ENCODE results near the gene FAM3B. TPM values are rescaled to one million over a fixed set of nuclear protein-coding genes. Genes with fewer than 3 reads are reported as not detected.

FAM3B gene
- total and polyA plus RNA-seq, 9 of the 15 experiments (the other 6 are each of a cell fraction or from before 2014, with no cell fraction given) = 0.04 to 0.18 (median 0.12) TPM; not detected in 5

DNA sequence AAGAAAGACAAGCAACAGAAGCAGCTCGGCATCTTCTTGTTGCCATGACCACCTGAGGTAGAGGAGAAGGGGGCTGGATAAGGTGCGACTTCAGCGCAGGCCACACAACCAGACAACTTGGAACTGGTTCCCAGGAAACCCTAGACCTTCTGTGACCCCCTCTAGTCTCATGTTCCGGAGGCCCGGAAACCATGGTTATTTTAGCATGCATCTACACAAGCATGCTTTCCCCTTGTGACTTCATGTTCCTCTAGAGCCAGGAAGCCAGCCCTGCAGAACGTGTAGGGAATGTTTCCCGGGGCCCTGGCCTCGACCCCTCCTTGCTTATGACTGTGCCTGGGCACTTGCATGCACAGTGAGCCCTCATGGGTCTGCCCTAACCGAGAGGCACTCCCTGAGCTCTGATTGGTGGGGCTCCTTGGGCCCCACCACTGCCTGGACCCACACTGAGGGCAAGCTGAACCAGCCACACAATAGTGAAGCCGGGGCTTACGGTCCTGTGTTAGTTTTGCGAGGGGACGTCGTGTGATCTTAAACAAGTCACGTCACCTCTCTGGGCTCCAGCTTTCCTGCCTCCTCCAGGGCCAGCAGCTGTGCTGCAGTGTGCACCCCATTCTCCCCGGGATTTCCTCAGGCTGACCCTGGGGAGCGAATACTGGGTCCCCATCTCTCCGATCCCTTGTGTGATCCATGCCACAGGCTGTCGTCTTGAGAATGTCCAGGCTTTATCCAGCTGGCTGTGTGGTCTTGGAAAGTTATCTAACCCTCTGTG lies 33.2 kb downstream of the FAM3B start:
- no peaks in the 10 kb centered on the region for H3K79me2 ChIP-seq (ENCODE audit: control insufficient read depth, insufficient read depth, low read length)
- intact Hi-C loops (cut with micrococcal nuclease) = no loop called here
- H3K4me3 ChIP-seq = no peak overlapping the region
- ATAC-seq = no peak
- peaks cover 0 to 10% of the 10 kb centered on the region in 2 experiments; a peak in 1 of 5 replicates for H3K27me3 ChIP-seq (ENCODE audit: control insufficient read depth in 2 of 2, insufficient read depth in 2 of 2, low read length in 2 of 2)
- FAIRE-seq = no peak
- no peak for DNase-seq (ENCODE audit: extremely low read depth in 1 of 4, low spot score in 3 of 4)
- 1% methylated on average over 19 of the region's 19 CpGs for WGBS (ENCODE audit: insufficient coverage, low coverage, missing lambda C conversion rate)
- H3K9ac ChIP-seq (ENCODE audit: insufficient read depth in 1 of 2, low read depth in 2 of 2, low read length in 2 of 2) = no peak overlapping the region
- H2AFZ ChIP-seq (ENCODE audit: low read depth, low read length) = no peak overlapping the region
- TF ChIP-seq ZNF282 (CRISPR knock-in tag; IDR thresholded peaks at IDR 0.05) (no peak), NR0B1 (IDR thresholded peaks at IDR 0.05; ENCODE audit: partially characterized antibody) (no peak), CLOCK (CRISPR knock-in tag; IDR thresholded peaks at IDR 0.05; ENCODE audit: borderline replicate concordance) (no peak), SREBF1 (IDR thresholded peaks at IDR 0.05; ENCODE audit: borderline replicate concordance, low read depth, low read length) (no peak)
- in situ Hi-C loops (cut with MboI) = no loop called here
- no peaks in the 10 kb centered on the region for H3K4me1 ChIP-seq (replicated peaks in 1 of 2; ENCODE audit: control insufficient read depth in 2 of 2, insufficient read depth in 2 of 2, low read length in 2 of 2)
- no peaks in the 10 kb centered on the region for H3K9me3 ChIP-seq (replicated peaks; ENCODE audit: control insufficient read depth, insufficient read depth, low read depth, low read length)
- BruUV-seq (replicated peaks) = no TSS peak
- POLR2A ChIA-PET = interaction anchor here (0.6 kb wide), 1 partner anchor 8 kb away, joined by 3 read pairs; no protein-coding TSS in a partner anchor
- CTCF ChIA-PET (ENCODE audit: low intra/inter-chr PET ratio) = no interaction called here
- H3K27ac ChIP-seq (ENCODE audit: extremely low read depth, low read depth, low read length) = no peak overlapping the region
- no peaks in the 10 kb centered on the region for H4K20me1 ChIP-seq (replicated peaks; ENCODE audit: control insufficient read depth, insufficient read depth, low read length)
- H3K36me3 ChIP-seq (ENCODE audit: control insufficient read depth, insufficient read depth, low read length) = no peaks in the 10 kb centered on the region
- H3K9me1 ChIP-seq (ENCODE audit: control insufficient read depth, insufficient read depth, low read length) = no peaks in the 10 kb centered on the region
- H3K4me2 ChIP-seq (ENCODE audit: insufficient read depth, low read length) = no peak overlapping the region
